DMS53 treated with DMSO at 0.1 percent for 48 hours (cell line): ENCODE results near the gene UGT2A2.

ENCODE experiments used
- DNase-seq: peaks from one replicate; lab custom pipeline; 2025; ENCODE audit not compliant: unreplicated experiment; lab: John Stamatoyannopoulos, UW

Gene UGT2A2

DNA sequence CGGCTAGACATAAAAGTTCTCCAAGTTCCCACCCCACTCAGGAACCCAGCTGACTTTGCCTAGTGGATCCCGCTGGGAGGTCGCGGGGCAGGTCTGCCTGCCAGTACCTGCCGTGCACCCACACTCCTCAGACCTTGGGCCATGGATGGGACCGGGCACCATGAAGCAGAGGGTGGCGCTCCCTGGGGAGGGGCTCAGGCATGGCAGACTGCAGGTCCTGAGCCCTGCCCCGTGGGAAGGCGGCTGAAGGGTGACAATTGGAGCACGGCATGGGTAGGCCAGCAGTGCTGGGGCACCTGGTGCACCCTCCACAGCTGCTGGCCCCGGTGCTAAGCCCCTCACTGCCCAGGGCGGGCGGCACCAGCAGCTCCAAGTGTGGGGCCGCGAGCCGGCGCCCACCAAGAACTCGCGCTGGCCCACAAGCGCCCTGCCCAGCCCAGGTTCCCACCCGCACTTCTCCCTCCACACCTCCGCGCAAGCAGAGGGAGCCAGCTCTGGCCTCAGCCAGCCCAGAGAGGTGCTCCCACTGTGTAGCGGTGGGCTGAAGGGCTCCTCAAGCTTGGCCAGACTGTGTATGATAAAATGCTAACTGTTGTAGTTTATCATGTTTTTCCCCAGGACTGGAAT is 63.1 kb downstream of the UGT2A2 start:
- no peak for DNase-seq

DNA sequence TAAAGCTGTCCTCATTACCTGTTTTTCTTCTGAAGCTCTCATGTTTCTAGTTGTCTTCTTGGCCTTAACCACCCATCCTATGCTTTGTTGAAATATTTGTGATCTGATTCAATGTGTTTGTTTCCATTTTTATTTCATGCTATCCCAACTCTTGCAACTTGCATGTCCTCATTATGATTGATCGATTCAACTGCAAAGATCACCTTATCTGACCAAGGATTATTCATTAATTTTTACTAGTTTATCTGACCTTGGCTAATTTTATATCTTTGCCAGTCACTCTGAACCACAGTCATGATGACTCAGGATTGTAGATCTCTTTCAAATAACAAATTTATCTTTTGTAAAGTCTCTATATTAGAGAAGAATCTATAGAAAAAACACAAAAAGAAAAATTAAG is 70.7 kb downstream of the UGT2A2 start:
- no peak for DNase-seq

DNA sequence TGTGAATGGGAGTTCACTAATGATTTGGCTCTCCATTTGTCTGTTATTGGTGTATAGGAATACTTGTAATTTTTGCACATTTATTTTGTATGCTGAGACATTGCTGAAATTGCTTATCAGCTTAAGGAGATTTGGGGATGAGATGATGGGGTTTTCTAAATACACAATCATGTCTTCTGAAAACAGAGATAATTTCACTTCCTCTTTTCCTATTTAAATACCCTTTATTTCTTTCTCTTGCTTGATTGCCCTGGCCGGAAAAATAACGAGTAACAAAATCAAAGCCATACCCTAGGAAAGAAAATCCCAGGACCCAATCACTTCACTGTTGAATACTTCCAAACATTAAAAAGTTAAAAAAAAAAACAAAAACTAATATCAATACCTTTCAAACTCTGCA is 76.0 kb downstream of the UGT2A2 start:
- DNase-seq: no peak

DNA sequence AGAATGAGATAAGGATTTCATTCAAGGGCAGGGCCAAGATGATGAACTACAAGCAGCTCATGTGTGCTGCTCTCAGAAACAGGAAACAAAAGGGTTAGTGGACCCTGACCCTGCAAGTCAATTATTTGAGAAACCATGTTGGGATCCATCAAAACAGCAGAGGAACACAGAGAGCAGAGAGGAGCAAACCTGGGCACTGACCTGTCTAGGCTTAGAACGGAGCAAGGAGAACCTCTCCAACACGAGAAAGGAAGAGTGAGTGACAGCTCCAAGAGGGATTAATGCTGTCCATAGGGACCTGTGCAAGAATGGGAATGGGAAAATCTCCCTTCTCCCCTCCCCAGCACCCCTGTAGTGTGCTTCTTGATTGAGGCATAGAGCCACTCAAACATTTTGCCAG is 89.8 kb downstream of the UGT2A2 start:
- DNase-seq: no peak

DNA sequence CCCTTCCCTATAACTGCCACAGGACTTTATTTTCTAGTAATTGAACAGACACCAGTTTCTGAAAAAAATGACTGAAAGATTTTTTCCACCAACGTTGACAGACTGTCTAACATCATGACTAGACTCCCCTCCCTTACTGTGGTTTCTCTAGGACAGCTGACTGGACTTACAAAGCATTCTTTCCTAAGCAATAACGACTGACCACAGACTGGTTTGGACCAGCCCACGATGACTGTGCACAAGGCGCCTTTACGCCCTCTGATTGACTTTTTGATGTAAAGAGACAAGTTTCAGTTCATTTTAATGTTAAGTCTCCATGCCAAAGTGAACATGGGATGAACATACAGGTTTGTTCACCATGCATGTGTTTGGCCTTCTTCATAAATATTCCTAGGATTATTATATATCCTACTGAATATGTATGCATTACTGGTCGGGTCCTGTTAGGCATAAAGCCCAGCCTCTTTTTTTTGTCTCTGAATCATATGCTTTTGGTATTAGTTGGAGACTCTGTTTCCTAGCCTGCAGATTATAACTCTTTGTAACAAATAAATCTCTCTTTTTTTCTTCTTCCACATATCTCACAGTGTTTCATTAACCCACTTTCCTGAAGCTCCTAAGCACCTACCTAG is 93.2 kb downstream of the UGT2A2 start:
- no peak for DNase-seq
